ENCODE measurements around the gene MGAT4C.

MGAT4C gene

DNA sequence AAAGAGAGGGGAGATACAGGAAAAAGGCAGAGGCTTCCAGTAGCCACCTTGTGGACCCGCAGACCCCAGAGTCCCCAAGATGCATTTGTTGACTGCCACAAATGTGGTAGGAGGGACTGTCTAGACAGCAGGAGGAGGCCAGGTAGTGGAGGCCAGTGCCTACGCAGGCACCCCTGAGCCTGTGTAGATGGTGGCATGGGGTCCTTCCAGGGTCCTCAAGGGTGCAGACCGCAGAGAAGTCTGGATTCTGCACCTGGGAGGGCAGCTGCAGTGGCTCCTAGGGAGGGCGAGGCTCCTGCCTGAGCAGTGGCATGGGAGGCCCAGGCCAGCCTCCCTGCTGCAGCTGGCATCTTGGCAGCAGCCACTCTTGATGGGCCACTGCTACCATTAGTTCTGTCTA is 262.4 kb downstream of the MGAT4C start:
- no peaks in the 10 kb centered on the region for H3K4me1 Mint-ChIP-seq
- H3K4me3 Mint-ChIP-seq = no peak overlapping the region
- DNase-seq (ENCODE audit: low spot score in 2 of 2) (no peak), ATAC-seq (replicated peaks; ENCODE audit: extremely low read depth, poor library complexity, severe bottlenecking) (no peak)
- peaks cover 25% of the 10 kb centered on the region for H3K9me3 Mint-ChIP-seq
- no peaks in the 10 kb centered on the region for H3K27me3 Mint-ChIP-seq
- no peaks in the 10 kb centered on the region for H3K36me3 Mint-ChIP-seq (ENCODE audit: insufficient read depth)
- no peak overlapping the region for H3K27ac Mint-ChIP-seq (ENCODE audit: low read depth)

DNA sequence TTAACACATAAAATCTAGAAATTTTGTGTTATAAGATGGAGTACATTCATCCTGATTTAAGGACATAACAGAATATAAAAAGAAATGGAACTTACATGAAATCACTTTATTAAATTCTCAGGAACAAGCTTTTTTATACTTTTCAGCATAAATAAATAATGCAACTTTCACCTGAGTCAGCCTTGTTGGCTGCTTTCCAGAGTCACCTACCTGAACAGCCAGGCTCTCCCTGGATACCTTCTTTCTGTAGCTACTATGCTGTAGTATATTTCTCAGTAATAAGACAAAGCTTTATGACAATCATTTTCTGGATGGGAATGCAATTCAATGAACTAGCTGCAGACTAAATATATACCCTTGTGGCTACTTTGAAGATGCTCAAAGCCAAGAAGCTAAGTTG is 270.2 kb downstream of the MGAT4C start:
- no peak for ATAC-seq (replicated peaks; ENCODE audit: extremely low read depth, poor library complexity, severe bottlenecking)
- peaks cover 5% of the 10 kb centered on the region for H3K9me3 Mint-ChIP-seq
- H3K27me3 Mint-ChIP-seq = no peaks in the 10 kb centered on the region

DNA sequence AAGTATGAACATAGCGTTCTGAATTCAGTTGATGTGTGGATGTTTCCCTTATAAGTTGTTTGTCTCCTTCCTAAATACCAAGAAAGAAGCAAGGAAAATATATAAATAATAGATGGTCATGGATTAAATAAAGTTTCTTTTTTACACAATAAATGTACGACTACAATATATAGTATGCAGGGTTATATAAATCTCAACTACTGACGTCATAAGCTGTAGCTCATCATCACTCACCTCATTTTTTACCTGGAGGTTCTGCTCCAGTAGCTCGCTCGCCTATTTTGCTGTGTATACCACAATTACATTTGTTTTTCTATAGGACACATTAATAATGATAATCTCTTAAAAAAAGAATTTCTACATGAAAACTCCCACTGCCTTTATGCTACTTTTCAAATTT is 272.6 kb downstream of the MGAT4C start:
- Mint-ChIP-seq H3K9me3 (peaks cover 5% of the 10 kb centered on the region), H3K36me3 (ENCODE audit: insufficient read depth) (no peaks in the 10 kb centered on the region), H3K27me3 (no peaks in the 10 kb centered on the region), H3K27ac (ENCODE audit: low read depth) (no peak overlapping the region), H3K4me3 (no peak overlapping the region), H3K4me1 (no peaks in the 10 kb centered on the region)
- DNase-seq (ENCODE audit: low spot score in 2 of 2) = no peak
- ATAC-seq (replicated peaks; ENCODE audit: extremely low read depth, poor library complexity, severe bottlenecking) = no peak

More for the DNA sequence above, 270.2 kb downstream of the MGAT4C start:
- no peak overlapping the region for H3K4me3 Mint-ChIP-seq
- no peaks in the 10 kb centered on the region for H3K36me3 Mint-ChIP-seq (ENCODE audit: insufficient read depth)
- no peaks in the 10 kb centered on the region for H3K4me1 Mint-ChIP-seq
- no peak for DNase-seq (ENCODE audit: low spot score in 2 of 2)
- H3K27ac Mint-ChIP-seq (ENCODE audit: low read depth) = no peak overlapping the region

DNA sequence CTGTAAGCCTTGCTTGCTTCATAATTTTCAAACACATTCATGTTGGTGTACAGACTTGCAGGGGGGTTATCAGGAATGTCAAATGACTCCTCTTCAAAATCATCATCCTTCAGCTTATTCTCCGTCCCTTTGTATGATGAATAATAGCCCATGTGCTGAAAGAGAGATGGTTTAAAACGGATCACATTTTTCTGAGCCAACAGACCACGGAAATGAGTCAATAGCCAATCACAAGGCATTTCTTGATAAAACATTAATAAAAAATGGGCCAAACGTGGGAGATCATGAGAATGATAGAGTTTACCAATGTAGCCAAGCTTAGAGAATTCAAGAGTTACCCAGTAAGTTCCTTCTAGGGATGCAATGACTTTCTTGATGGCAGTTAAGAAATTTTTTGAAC is 276.6 kb downstream of the MGAT4C start:
- DNase-seq (ENCODE audit: low spot score in 2 of 2) (no peak), ATAC-seq (replicated peaks; ENCODE audit: extremely low read depth, poor library complexity, severe bottlenecking) (no peak)
- Mint-ChIP-seq H3K4me3 (no peak overlapping the region), H3K36me3 (ENCODE audit: insufficient read depth) (no peaks in the 10 kb centered on the region), H3K27ac (ENCODE audit: low read depth) (no peak overlapping the region), H3K4me1 (no peaks in the 10 kb centered on the region), H3K27me3 (no peaks in the 10 kb centered on the region), H3K9me3 (no peaks in the 10 kb centered on the region)

DNA sequence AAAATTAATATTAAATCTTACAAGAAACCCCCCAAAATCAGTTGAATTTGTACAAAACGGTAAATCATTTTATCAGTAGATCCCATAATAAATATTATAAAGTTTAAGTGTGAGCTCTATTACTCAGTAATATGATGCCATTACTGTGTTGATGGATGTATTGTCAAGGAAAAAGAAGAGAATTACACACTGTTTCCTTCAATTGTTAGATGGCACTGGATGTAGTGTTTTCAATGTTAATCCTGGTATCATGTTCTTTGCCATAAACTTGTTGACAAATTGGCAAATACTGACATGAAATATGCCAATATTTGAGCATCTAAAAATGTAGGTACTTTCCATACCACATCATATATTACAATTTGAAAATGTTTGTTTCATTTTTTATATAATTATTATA is 280.5 kb downstream of the MGAT4C start:
- Mint-ChIP-seq H3K4me1 (no peaks in the 10 kb centered on the region), H3K27me3 (no peaks in the 10 kb centered on the region), H3K4me3 (no peak overlapping the region), H3K27ac (ENCODE audit: low read depth) (no peak overlapping the region), H3K9me3 (no peaks in the 10 kb centered on the region), H3K36me3 (ENCODE audit: insufficient read depth) (no peaks in the 10 kb centered on the region)
- ATAC-seq (replicated peaks; ENCODE audit: extremely low read depth, poor library complexity, severe bottlenecking) = no peak
- DNase-seq (ENCODE audit: low spot score in 2 of 2) = no peak

DNA sequence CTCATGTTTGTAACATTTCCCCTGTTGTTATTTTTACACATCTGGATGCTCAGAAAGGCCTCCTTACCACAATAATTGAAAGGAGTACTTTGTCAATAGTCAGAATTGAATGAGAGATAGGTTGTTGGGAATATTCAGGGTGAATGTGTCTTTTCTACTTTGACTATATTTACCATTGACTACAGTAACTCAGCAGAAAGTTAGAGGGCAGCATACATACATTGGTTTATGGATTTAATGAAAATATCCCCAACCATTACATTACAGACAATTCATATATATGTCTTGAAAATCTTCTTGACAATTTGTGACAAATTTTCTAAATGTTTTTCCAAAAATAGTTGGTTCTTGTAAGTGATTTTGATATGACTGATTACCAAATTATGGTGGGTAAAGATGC is 284.4 kb downstream of the MGAT4C start:
- no peak for ATAC-seq (replicated peaks; ENCODE audit: extremely low read depth, poor library complexity, severe bottlenecking)

DNA sequence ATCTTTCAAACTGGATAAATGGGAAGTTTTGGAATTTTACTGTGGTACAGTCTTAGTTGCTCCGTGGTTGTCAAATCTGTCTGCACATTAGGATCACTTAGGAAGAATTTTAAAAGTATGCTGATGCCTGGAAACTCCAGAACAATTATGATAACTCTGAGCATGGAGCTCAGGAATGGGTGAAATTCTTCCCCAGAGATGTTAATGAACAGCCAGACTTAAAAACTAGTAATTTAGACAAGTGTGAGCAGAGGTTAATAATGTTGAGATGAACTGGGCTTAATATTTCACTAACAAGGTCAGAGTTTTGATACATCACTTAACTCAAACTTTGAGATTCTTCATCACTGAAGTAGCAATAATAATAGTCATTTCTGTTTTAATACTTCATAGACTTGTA is 287.6 kb downstream of the MGAT4C start:
- Mint-ChIP-seq H3K27me3 (no peaks in the 10 kb centered on the region), H3K27ac (ENCODE audit: low read depth) (no peak overlapping the region), H3K4me3 (no peak overlapping the region), H3K9me3 (no peaks in the 10 kb centered on the region), H3K4me1 (no peaks in the 10 kb centered on the region), H3K36me3 (ENCODE audit: insufficient read depth) (no peaks in the 10 kb centered on the region)
- DNase-seq (ENCODE audit: low spot score in 2 of 2) (no peak), ATAC-seq (replicated peaks; ENCODE audit: extremely low read depth, poor library complexity, severe bottlenecking) (no peak)

More for the DNA sequence above, 284.4 kb downstream of the MGAT4C start:
- H3K27ac Mint-ChIP-seq (ENCODE audit: low read depth) = no peak overlapping the region
- DNase-seq (ENCODE audit: low spot score in 2 of 2) = no peak
- H3K4me1 Mint-ChIP-seq = no peaks in the 10 kb centered on the region
- H3K27me3 Mint-ChIP-seq = no peaks in the 10 kb centered on the region
- H3K9me3 Mint-ChIP-seq = no peaks in the 10 kb centered on the region
- no peaks in the 10 kb centered on the region for H3K36me3 Mint-ChIP-seq (ENCODE audit: insufficient read depth)
- H3K4me3 Mint-ChIP-seq = no peak overlapping the region

DNA sequence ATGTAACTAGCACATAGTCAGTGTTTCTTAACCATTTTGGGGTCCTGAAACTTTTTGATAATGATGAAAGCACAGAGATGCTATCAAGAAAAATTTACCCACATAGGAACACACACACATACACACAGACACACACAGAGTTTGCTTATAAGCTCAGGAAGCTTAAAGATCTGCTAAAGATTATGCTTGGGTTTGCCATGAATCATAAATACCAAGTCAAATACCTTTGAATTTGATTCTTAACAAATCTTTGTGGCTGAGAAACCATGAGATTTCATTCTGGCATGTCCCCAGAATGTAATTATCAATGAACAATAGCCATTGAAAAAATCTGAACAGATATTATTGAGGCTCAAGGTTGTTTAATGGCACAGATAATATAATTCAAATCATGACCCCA is 292.9 kb downstream of the MGAT4C start:
- Mint-ChIP-seq H3K27me3 (no peaks in the 10 kb centered on the region), H3K4me1 (no peaks in the 10 kb centered on the region), H3K9me3 (peaks cover 10% of the 10 kb centered on the region), H3K4me3 (no peak overlapping the region), H3K36me3 (ENCODE audit: insufficient read depth) (no peaks in the 10 kb centered on the region), H3K27ac (ENCODE audit: low read depth) (no peak overlapping the region)
- no peak for ATAC-seq (replicated peaks; ENCODE audit: extremely low read depth, poor library complexity, severe bottlenecking)
- no peak for DNase-seq (ENCODE audit: low spot score in 2 of 2)

DNA sequence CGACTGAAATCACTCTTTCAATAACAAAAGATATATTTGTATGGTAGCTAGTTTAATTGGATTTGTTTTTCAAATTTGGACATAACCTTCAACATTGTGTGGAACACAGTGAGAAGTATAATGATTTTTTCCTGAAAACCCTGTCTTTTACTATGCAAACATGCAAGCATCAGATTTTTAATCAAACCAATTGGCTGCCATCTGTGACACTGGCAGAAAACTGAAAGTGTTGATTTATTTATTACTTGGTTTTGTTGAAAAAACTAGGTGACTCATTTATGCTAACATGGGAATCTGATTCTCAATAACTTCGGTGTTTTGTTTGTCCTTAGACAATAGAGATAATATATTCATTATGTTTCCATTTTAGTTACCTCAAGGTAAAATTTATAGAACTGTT is 300.1 kb downstream of the MGAT4C start:
- H3K4me3 Mint-ChIP-seq = no peak overlapping the region
- no peak for ATAC-seq (replicated peaks; ENCODE audit: extremely low read depth, poor library complexity, severe bottlenecking)
- no peak for DNase-seq (ENCODE audit: low spot score in 2 of 2)
- no peaks in the 10 kb centered on the region for H3K27me3 Mint-ChIP-seq
- H3K9me3 Mint-ChIP-seq = peaks cover 15% of the 10 kb centered on the region
- no peaks in the 10 kb centered on the region for H3K4me1 Mint-ChIP-seq
- H3K27ac Mint-ChIP-seq (ENCODE audit: low read depth) = no peak overlapping the region
- H3K36me3 Mint-ChIP-seq (ENCODE audit: insufficient read depth) = no peaks in the 10 kb centered on the region

DNA sequence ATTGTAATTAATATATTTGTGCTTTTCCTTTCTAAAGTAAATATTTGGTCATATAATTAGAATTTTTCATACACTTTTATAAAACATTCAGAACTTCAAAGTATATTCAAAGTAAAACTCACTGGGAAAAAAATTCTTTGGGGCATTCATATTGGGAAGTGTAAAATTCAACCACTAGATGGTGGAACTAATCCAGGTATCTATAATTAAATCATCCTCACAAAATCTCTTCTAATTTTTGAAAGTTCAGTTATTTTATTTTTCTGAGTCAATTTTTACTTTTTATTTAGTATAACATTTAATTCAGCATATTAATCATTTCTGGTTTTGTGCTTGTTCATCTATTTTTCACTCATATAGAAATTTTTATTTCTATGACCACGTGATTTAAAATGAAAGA is 301.1 kb downstream of the MGAT4C start:
- H3K27ac Mint-ChIP-seq (ENCODE audit: low read depth) = no peak overlapping the region

DNA sequence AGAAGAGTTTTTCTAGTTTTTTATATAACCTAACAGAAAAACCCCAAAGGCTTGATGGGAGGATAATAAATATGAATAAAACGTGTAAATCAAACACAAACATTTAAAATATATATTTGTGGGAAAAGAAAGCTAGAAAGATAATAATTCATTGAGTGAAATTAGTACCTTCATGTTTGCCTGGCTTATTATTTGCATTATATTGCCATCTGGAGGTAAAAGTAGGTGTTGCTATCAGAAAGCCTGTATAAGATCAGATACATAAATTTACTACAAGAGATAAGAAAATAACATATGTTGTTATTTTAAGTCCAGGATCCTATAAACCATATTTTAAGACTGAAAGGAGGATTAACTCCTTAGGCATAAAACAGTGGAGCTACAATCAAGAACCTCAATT is 304.4 kb downstream of the MGAT4C start:
- no peak for ATAC-seq (replicated peaks; ENCODE audit: extremely low read depth, poor library complexity, severe bottlenecking)
- H3K4me1 Mint-ChIP-seq = no peaks in the 10 kb centered on the region
- no peaks in the 10 kb centered on the region for H3K36me3 Mint-ChIP-seq (ENCODE audit: insufficient read depth)
- DNase-seq (ENCODE audit: low spot score in 2 of 2) = no peak
- H3K9me3 Mint-ChIP-seq = peaks cover 6% of the 10 kb centered on the region
- H3K27me3 Mint-ChIP-seq = no peaks in the 10 kb centered on the region
- no peak overlapping the region for H3K4me3 Mint-ChIP-seq
- no peak overlapping the region for H3K27ac Mint-ChIP-seq (ENCODE audit: low read depth)

More for the DNA sequence above, 301.1 kb downstream of the MGAT4C start:
- Mint-ChIP-seq H3K36me3 (ENCODE audit: insufficient read depth) (no peaks in the 10 kb centered on the region), H3K27me3 (no peaks in the 10 kb centered on the region), H3K9me3 (peaks cover 15% of the 10 kb centered on the region), H3K4me1 (no peaks in the 10 kb centered on the region), H3K4me3 (no peak overlapping the region)
- DNase-seq (ENCODE audit: low spot score in 2 of 2) (no peak), ATAC-seq (replicated peaks; ENCODE audit: extremely low read depth, poor library complexity, severe bottlenecking) (no peak)

DNA sequence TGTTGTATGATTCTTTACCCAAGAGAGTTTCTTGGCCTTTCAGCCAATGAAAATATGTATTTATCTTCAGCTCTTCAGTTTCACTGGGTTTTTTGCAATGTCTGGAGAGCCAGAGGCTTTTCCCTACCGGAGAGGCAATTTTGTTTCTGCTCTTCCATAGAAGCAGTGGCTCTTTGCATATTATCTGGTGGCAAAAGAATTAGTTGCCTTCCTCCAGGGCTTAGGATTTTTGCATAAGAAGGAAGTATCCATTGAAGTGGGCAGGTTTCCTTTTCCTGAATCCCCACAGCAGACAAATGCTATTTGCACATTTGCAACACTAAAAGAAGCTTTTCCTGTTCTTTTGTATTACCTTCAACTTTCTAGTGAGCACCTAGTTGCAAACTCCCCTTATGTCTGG is 306.9 kb downstream of the MGAT4C start:
- no peak for DNase-seq (ENCODE audit: low spot score in 2 of 2)
- Mint-ChIP-seq H3K27me3 (no peaks in the 10 kb centered on the region), H3K4me3 (no peak overlapping the region), H3K36me3 (ENCODE audit: insufficient read depth) (no peaks in the 10 kb centered on the region), H3K4me1 (no peaks in the 10 kb centered on the region), H3K9me3 (peaks cover 6% of the 10 kb centered on the region), H3K27ac (ENCODE audit: low read depth) (no peak overlapping the region)
- ATAC-seq (replicated peaks; ENCODE audit: extremely low read depth, poor library complexity, severe bottlenecking) = no peak

DNA sequence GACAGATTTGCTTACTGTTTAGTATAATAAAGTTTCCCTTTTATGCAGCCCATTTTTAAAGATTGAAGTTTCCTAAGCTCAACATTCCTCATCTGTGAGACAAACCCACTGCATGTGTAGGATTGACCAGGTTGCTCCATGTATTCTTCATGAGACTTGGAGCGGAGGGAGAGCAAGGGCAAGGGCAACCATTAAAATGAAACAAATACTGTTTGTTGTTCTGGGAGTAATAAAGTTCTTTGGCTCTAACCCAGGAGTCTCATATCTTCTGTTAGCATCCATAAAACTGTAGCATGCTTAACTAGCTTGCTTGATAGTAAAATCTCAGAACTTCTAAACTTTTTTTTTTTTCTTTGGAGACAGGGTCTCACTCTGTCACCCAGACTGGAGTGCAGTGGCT is 307.9 kb downstream of the MGAT4C start:
- H3K36me3 Mint-ChIP-seq (ENCODE audit: insufficient read depth) = no peaks in the 10 kb centered on the region
- DNase-seq (ENCODE audit: low spot score in 2 of 2) (no peak), ATAC-seq (replicated peaks; ENCODE audit: extremely low read depth, poor library complexity, severe bottlenecking) (no peak)
- no peak overlapping the region for H3K27ac Mint-ChIP-seq (ENCODE audit: low read depth)
- H3K4me1 Mint-ChIP-seq = no peaks in the 10 kb centered on the region
- no peak overlapping the region for H3K4me3 Mint-ChIP-seq
- no peaks in the 10 kb centered on the region for H3K27me3 Mint-ChIP-seq
- H3K9me3 Mint-ChIP-seq = no peaks in the 10 kb centered on the region

DNA sequence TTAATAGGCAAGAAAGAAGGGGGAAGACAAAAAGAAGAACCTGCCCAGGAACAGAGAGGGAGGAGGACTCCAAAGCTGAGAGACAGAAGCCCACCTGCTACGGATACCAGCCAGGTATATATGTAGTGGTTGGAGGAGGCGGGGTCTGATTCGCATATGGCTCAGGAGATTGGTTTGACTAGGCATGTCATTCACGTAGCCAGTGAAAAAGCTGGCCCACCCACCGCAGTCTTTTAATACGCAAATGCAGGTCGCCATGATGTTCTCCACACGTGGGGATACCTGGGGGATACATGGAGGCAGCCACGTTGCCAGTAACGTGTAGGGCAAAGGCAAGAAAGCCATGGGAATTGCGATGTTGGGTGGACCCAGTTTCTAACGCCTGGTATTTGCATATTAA is 308.9 kb downstream of the MGAT4C start:
- H3K36me3 Mint-ChIP-seq (ENCODE audit: insufficient read depth) = no peaks in the 10 kb centered on the region
- H3K9me3 Mint-ChIP-seq = no peaks in the 10 kb centered on the region
- DNase-seq (ENCODE audit: low spot score in 2 of 2) = no peak
- no peaks in the 10 kb centered on the region for H3K27me3 Mint-ChIP-seq
- no peak overlapping the region for H3K27ac Mint-ChIP-seq (ENCODE audit: low read depth)
- ATAC-seq (replicated peaks; ENCODE audit: extremely low read depth, poor library complexity, severe bottlenecking) = no peak
- H3K4me1 Mint-ChIP-seq = no peaks in the 10 kb centered on the region
- H3K4me3 Mint-ChIP-seq = no peak overlapping the region
